ENCODE results near the gene AGTRAP.

- no peak for TF ChIP-seq CTCF (IDR thresholded peaks at IDR 0.05)
- TF ChIP-seq POLR2A (IDR thresholded peaks at IDR 0.05), result no peak
These were observed 4.1 kb upstream of the AGTRAP start for GRCh38 chr1:11731691-11732283.
